Subcutaneous adipose tissue (tissue), 4 donors: Measurements from ENCODE around the gene CAPN2. TPM values are rescaled to one million over a fixed set of nuclear protein-coding genes. Genes with fewer than 3 reads are reported as not detected.

Source experiments
- CTCF ChIP-seq: fragments of 450-650 bp; IDR thresholded peaks from one replicate; pipeline ENCODE4 v1.5.1; 2016; ENCODE audit warnings: low read depth, mild to moderate bottlenecking, control low read depth, antibody characterized with exemption, moderate library complexity
- total RNA-seq, 4 donors: library from RNA; depleted of rRNA; stranded (reverse); fragments of >200 nt; gene quantifications; one replicate each; pipeline ENCODE4 v1.1.0, GENCODE V29; 2016

Gene CAPN2
- total RNA-seq, 4 donors from 2014 or later = 177 to 263 (median 207) TPM

GRCh38 chr1:223755992-223756775 lies 43.8 kb downstream of the CAPN2 start:
- no peak for TF ChIP-seq CTCF

GRCh38 chr1:223756806-223757700 lies 44.7 kb downstream of the CAPN2 start:
- no peak for TF ChIP-seq CTCF

- no peak for TF ChIP-seq CTCF
Measured at GRCh38 chr1:223758734-223759133, 46.4 kb downstream of the CAPN2 start.

- no peak for TF ChIP-seq CTCF
Measured at GRCh38 chr1:223759273-223759672, 46.9 kb downstream of the CAPN2 start.

GRCh38 chr1:223760833-223761232 lies 48.5 kb downstream of the CAPN2 start:
- no peak for TF ChIP-seq CTCF

- TF ChIP-seq CTCF = no peak
Measured at GRCh38 chr1:223761411-223761810, 49.1 kb downstream of the CAPN2 start.

- TF ChIP-seq CTCF = no peak
Measured at GRCh38 chr1:223763251-223763650, 50.9 kb downstream of the CAPN2 start.
